ENCODE measurements around the gene LCT.

GRCh38 chr2:135845257-135845656 is 8.3 kb upstream of the LCT start:
- TF ChIP-seq POLR2A (IDR thresholded peaks at IDR 0.05) (no peak), POLR2AphosphoS5 (IDR thresholded peaks at IDR 0.05) (no peak)
